ENCODE measurements around the gene SPIRE2. TPM values are rescaled to one million over a fixed set of nuclear protein-coding genes. Genes with fewer than 3 reads are reported as not detected.

Gene SPIRE2
- polyA plus RNA-seq, 1 donor from 2014 or later: 45.0 TPM

DNA sequence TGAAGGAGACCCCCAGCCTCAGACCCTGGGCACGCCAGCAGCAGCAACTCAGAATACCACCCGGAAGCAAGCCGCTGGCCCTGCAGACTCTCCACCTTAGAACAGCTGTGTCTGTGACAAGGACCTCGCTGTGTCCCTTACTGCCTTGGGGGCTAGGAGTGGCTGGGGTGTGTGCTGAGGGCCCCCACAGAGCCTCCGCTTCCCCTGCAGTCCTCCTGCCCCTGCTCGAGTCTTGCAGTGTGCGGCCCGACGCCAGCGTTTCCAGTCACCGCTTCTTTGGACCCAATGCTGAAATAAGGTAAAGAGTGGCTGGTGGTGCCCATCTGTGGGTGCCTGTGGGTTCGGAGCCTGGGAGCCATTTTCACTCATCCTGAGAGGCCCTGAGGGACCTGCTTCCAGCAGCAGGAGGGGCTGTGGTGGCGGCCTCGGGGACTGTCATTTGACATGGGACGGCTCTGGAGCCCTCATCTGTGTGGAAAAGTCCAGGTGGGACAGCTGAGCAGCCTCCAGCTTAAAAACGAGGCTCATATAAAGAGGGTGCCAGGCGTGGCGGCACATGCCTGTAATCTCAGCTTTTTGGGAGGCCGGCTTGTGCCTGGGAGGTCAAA lies 75.7 kb downstream of the SPIRE2 start:
- Histone ChIP-seq H3K36me3 (ENCODE audit: insufficient read depth, low read length) (no peaks in the 10 kb centered on the region), H3K9me3 (ENCODE audit: low read length) (no peaks in the 10 kb centered on the region), H2AFZ (ENCODE audit: low read depth, low read length) (no peak overlapping the region), H3K79me2 (replicated peaks; ENCODE audit: insufficient read depth, low read length) (no peaks in the 10 kb centered on the region), H3K9ac (ENCODE audit: low read length) (no peak overlapping the region), H3K27me3 (ENCODE audit: insufficient read depth, low read depth, low read length) (no peaks in the 10 kb centered on the region), H3F3A (ENCODE audit: insufficient read depth, low read length, poor library complexity, severe bottlenecking) (no peaks in the 10 kb centered on the region), H4K20me1 (ENCODE audit: insufficient read depth) (no peaks in the 10 kb centered on the region), H3K9me2 (ENCODE audit: insufficient read depth, low read length) (no peaks in the 10 kb centered on the region), H3K4me2 (ENCODE audit: low read length) (no peak overlapping the region), H3K4me3 (ENCODE audit: low read length) (no peak overlapping the region), H3K27ac (ENCODE audit: low read length) (no peak overlapping the region)
- TF ChIP-seq RAD21 (conservative IDR thresholded peaks at IDR 0.05) (no peak), REST (IDR thresholded peaks at IDR 0.05; ENCODE audit: borderline replicate concordance) (no peak), EP300 (conservative IDR thresholded peaks at IDR 0.05; ENCODE audit: poor library complexity, severe bottlenecking) (no peak), EZH2 (IDR thresholded peaks at IDR 0.05; ENCODE audit: borderline replicate concordance, insufficient read depth, low read length, poor library complexity, severe bottlenecking) (no peak), MXI1 (conservative IDR thresholded peaks at IDR 0.05; ENCODE audit: poor library complexity, severe bottlenecking) (no peak), POLR2AphosphoS5 (IDR thresholded peaks at IDR 0.05) (no peak), TAF1 (IDR thresholded peaks at IDR 0.05; ENCODE audit: low read depth) (no peak), CTCF (IDR thresholded peaks at IDR 0.05; ENCODE audit: poor library complexity, severe bottlenecking) (no peak), SMC3 (conservative IDR thresholded peaks at IDR 0.05; ENCODE audit: poor library complexity) (no peak)

GRCh38 chr16:89904606-89905510 lies 76.6 kb downstream of the SPIRE2 start:
- H3K9me3 ChIP-seq (ENCODE audit: low read length): no peaks in the 10 kb centered on the region
- no peak overlapping the region for H3K27ac ChIP-seq (ENCODE audit: low read length)
- no peaks in the 10 kb centered on the region for H3K9me2 ChIP-seq (ENCODE audit: insufficient read depth, low read length)
- H4K20me1 ChIP-seq (ENCODE audit: insufficient read depth): no peaks in the 10 kb centered on the region
- no peak overlapping the region for H2AFZ ChIP-seq (ENCODE audit: low read depth, low read length)
- H3K4me3 ChIP-seq (ENCODE audit: low read length): no peak overlapping the region
- no peaks in the 10 kb centered on the region for H3K79me2 ChIP-seq (replicated peaks; ENCODE audit: insufficient read depth, low read length)
- H3K36me3 ChIP-seq (ENCODE audit: insufficient read depth, low read length): no peaks in the 10 kb centered on the region
- TF ChIP-seq EP300 (conservative IDR thresholded peaks at IDR 0.05; ENCODE audit: poor library complexity, severe bottlenecking): no peak
- no peak for TF ChIP-seq SMC3 (conservative IDR thresholded peaks at IDR 0.05; ENCODE audit: poor library complexity)
- TF ChIP-seq TAF1 (IDR thresholded peaks at IDR 0.05; ENCODE audit: low read depth): no peak
- TF ChIP-seq CTCF (IDR thresholded peaks at IDR 0.05; ENCODE audit: poor library complexity, severe bottlenecking): no peak
- TF ChIP-seq MXI1 (conservative IDR thresholded peaks at IDR 0.05; ENCODE audit: poor library complexity, severe bottlenecking): no peak
- no peak for TF ChIP-seq REST (IDR thresholded peaks at IDR 0.05; ENCODE audit: borderline replicate concordance)
- TF ChIP-seq EZH2 (IDR thresholded peaks at IDR 0.05; ENCODE audit: borderline replicate concordance, insufficient read depth, low read length, poor library complexity, severe bottlenecking): no peak
- TF ChIP-seq RAD21 (conservative IDR thresholded peaks at IDR 0.05): no peak
- TF ChIP-seq POLR2AphosphoS5 (IDR thresholded peaks at IDR 0.05): no peak
- no peak overlapping the region for H3K9ac ChIP-seq (ENCODE audit: low read length)
- no peaks in the 10 kb centered on the region for H3K27me3 ChIP-seq (ENCODE audit: insufficient read depth, low read depth, low read length)
- no peak overlapping the region for H3K4me2 ChIP-seq (ENCODE audit: low read length)
- H3F3A ChIP-seq (ENCODE audit: insufficient read depth, low read length, poor library complexity, severe bottlenecking): no peaks in the 10 kb centered on the region
